Hepatocyte (in vitro differentiated cells): ENCODE data around the gene PCDHGA9.

Experiments
- CTCF ChIP-seq: fragments of 200-600 bp; sonication (generic); IDR thresholded peaks from 2 replicates; pipeline ENCODE4 v1.5.1; 2016; ENCODE audit warnings: antibody characterized with exemption, mild to moderate bottlenecking; ENCODE audit not compliant: poor library complexity
- EZH2 ChIP-seq: fragments of 200-600 bp; sonication (generic); IDR thresholded peaks from 2 replicates; pipeline ENCODE4 v1.6.1; 2016; ENCODE audit warnings: antibody characterized with exemption, mild to moderate bottlenecking, borderline replicate concordance

GRCh38 chr5:141411575-141411974, 9.0 kb downstream of the PCDHGA9 start:
- TF ChIP-seq CTCF (no peak), EZH2 (no peak)
